GM21825 (cell line): ENCODE data around the gene PPFIBP2.
A peak's percentile ranks its signal among the peaks of the same experiment; 100 is the strongest.

Experiments
- ATAC-seq: cut with Tn5 transposase; IDR thresholded peaks from one replicate; pipeline ENCODE4 v1.9.1; 2021; ENCODE audit warnings: mild to moderate bottlenecking, moderate library complexity; ENCODE audit not compliant: unreplicated experiment

The PPFIBP2 gene

GRCh38 chr11:7621090-7621489 lies 107.3 kb downstream of the PPFIBP2 start:
- ATAC-seq, result no peak

GRCh38 chr11:7621554-7621953 lies 107.8 kb downstream of the PPFIBP2 start:
- no peak for ATAC-seq

GRCh38 chr11:7622721-7623120 lies 108.9 kb downstream of the PPFIBP2 start:
- no peak for ATAC-seq

- ATAC-seq, result no peak
Measured at GRCh38 chr11:7628660-7629059, 114.9 kb downstream of the PPFIBP2 start.

GRCh38 chr11:7630002-7630401 lies 116.2 kb downstream of the PPFIBP2 start:
- ATAC-seq, result no peak

GRCh38 chr11:7632211-7632610 lies 118.4 kb downstream of the PPFIBP2 start:
- no peak for ATAC-seq

GRCh38 chr11:7635137-7635536 lies 121.3 kb downstream of the PPFIBP2 start:
- no peak for ATAC-seq

GRCh38 chr11:7635708-7636107 lies 121.9 kb downstream of the PPFIBP2 start:
- ATAC-seq, result no peak

- no peak for ATAC-seq
Measured at GRCh38 chr11:7636350-7636749, 122.6 kb downstream of the PPFIBP2 start.

- no peak for ATAC-seq
Measured at GRCh38 chr11:7637447-7638157, 123.8 kb downstream of the PPFIBP2 start.

GRCh38 chr11:7638710-7639642 lies 125.2 kb downstream of the PPFIBP2 start:
- peak; percentile 46 for ATAC-seq

- ATAC-seq, result no peak
Measured at GRCh38 chr11:7639643-7640025, 125.8 kb downstream of the PPFIBP2 start.

GRCh38 chr11:7640816-7641215 lies 127.0 kb downstream of the PPFIBP2 start:
- no peak for ATAC-seq

GRCh38 chr11:7642747-7643146 lies 128.9 kb downstream of the PPFIBP2 start:
- no peak for ATAC-seq

- ATAC-seq, result no peak
Measured at GRCh38 chr11:7643314-7643713, 129.5 kb downstream of the PPFIBP2 start.

- no peak for ATAC-seq
Measured at GRCh38 chr11:7645206-7645605, 131.4 kb downstream of the PPFIBP2 start.

- ATAC-seq, result no peak
Measured at GRCh38 chr11:7646866-7647265, 133.1 kb downstream of the PPFIBP2 start.

GRCh38 chr11:7648264-7648663 lies 134.5 kb downstream of the PPFIBP2 start:
- ATAC-seq, result no peak

- ATAC-seq, result no peak
Measured at GRCh38 chr11:7651140-7651551, 137.3 kb downstream of the PPFIBP2 start.

GRCh38 chr11:7651700-7652099 lies 137.9 kb downstream of the PPFIBP2 start:
- ATAC-seq, result no peak

- ATAC-seq, result no peak
Measured at GRCh38 chr11:7654195-7654705, 140.5 kb downstream of the PPFIBP2 start.
